ENCODE data around the gene FGF12. TPM values are rescaled to one million over a fixed set of nuclear protein-coding genes. Genes with fewer than 3 reads are reported as not detected.

The FGF12 gene
- total and polyA plus RNA-seq, 2 experiments from 2014 or later = 6.0 to 14.3 TPM

DNA sequence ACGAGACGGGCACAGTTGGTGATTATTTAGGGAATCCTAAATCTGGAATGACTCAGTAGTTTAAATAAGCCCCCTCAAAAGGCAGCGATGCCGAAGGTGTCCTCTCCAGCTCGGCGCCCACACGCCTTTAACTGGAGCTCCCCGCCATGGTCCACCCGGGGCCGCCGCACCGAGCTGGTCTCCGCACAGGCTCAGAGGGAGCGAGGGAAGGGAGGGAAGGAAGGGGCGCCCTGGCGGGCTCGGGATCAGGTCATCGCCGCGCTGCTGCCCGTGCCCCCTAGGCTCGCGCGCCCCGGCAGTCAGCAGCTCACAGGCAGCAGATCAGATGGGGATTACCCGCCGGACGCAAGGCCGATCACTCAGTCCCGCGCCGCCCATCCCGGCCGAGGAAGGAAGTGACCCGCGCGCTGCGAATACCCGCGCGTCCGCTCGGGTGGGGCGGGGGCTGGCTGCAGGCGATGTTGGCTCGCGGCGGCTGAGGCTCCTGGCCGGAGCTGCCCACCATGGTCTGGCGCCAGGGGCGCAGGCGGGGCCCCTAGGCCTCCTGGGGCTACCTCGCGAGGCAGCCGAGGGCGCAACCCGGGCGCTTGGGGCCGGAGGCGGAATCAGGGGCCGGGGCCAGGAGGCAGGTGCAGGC, 318.0 kb downstream of the FGF12 start (continued):
- TF ChIP-seq, protein P1, sequence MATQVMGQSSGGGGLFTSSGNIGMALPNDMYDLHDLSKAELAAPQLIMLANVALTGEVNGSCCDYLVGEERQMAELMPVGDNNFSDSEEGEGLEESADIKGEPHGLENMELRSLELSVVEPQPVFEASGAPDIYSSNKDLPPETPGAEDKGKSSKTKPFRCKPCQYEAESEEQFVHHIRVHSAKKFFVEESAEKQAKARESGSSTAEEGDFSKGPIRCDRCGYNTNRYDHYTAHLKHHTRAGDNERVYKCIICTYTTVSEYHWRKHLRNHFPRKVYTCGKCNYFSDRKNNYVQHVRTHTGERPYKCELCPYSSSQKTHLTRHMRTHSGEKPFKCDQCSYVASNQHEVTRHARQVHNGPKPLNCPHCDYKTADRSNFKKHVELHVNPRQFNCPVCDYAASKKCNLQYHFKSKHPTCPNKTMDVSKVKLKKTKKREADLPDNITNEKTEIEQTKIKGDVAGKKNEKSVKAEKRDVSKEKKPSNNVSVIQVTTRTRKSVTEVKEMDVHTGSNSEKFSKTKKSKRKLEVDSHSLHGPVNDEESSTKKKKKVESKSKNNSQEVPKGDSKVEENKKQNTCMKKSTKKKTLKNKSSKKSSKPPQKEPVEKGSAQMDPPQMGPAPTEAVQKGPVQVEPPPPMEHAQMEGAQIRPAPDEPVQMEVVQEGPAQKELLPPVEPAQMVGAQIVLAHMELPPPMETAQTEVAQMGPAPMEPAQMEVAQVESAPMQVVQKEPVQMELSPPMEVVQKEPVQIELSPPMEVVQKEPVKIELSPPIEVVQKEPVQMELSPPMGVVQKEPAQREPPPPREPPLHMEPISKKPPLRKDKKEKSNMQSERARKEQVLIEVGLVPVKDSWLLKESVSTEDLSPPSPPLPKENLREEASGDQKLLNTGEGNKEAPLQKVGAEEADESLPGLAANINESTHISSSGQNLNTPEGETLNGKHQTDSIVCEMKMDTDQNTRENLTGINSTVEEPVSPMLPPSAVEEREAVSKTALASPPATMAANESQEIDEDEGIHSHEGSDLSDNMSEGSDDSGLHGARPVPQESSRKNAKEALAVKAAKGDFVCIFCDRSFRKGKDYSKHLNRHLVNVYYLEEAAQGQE (IDR thresholded peaks at IDR 0.05; ENCODE audit: unreplicated experiment) = no peak
- TF ChIP-seq, protein P2, sequence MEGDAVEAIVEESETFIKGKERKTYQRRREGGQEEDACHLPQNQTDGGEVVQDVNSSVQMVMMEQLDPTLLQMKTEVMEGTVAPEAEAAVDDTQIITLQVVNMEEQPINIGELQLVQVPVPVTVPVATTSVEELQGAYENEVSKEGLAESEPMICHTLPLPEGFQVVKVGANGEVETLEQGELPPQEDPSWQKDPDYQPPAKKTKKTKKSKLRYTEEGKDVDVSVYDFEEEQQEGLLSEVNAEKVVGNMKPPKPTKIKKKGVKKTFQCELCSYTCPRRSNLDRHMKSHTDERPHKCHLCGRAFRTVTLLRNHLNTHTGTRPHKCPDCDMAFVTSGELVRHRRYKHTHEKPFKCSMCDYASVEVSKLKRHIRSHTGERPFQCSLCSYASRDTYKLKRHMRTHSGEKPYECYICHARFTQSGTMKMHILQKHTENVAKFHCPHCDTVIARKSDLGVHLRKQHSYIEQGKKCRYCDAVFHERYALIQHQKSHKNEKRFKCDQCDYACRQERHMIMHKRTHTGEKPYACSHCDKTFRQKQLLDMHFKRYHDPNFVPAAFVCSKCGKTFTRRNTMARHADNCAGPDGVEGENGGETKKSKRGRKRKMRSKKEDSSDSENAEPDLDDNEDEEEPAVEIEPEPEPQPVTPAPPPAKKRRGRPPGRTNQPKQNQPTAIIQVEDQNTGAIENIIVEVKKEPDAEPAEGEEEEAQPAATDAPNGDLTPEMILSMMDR (conservative IDR thresholded peaks at IDR 0.05; ENCODE audit: low read depth in 2 of 2) = no peak
- TF ChIP-seq ZNF331 (CRISPR knock-in tag; IDR thresholded peaks at IDR 0.05; ENCODE audit: low read depth) (no peak), NANOG (IDR thresholded peaks at IDR 0.05; ENCODE audit: borderline replicate concordance) (no peak), STAT1 (IDR thresholded peaks at IDR 0.05; ENCODE audit: unreplicated experiment) (no peak), JUNB (IDR thresholded peaks at IDR 0.05; ENCODE audit: unreplicated experiment) (no peak), CREB1 (CRISPR knock-in tag; IDR thresholded peaks at IDR 0.05; ENCODE audit: low read depth) (no peak), POLR2AphosphoS5 (IDR thresholded peaks at IDR 0.05; ENCODE audit: low read depth) (no peak; the same call in 1 of the 2 replicates), EZH2 (IDR thresholded peaks at IDR 0.05; ENCODE audit: low read depth, unreplicated experiment) (no peak)
- TF ChIP-seq, protein P3, sequence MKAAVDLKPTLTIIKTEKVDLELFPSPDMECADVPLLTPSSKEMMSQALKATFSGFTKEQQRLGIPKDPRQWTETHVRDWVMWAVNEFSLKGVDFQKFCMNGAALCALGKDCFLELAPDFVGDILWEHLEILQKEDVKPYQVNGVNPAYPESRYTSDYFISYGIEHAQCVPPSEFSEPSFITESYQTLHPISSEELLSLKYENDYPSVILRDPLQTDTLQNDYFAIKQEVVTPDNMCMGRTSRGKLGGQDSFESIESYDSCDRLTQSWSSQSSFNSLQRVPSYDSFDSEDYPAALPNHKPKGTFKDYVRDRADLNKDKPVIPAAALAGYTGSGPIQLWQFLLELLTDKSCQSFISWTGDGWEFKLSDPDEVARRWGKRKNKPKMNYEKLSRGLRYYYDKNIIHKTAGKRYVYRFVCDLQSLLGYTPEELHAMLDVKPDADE (IDR thresholded peaks at IDR 0.05) = no peak

DNA sequence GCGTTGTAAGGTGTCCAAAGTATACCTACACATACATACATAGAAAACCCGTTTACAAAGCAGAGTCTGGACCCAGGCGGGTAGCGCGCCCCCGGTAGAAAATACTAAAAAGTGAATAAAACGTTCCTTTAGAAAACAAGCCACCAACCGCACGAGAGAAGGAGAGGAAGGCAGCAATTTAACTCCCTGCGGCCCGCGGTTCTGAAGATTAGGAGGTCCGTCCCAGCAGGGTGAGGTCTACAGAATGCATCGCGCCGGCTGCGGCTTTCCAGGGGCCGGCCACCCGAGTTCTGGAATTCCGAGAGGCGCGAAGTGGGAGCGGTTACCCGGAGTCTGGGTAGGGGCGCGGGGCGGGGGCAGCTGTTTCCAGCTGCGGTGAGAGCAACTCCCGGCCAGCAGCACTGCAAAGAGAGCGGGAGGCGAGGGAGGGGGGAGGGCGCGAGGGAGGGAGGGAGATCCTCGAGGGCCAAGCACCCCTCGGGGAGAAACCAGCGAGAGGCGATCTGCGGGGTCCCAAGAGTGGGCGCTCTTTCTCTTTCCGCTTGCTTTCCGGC, 318.6 kb downstream of the FGF12 start:
- Histone ChIP-seq H3K9me2 (ENCODE audit: insufficient read depth) (no peaks in the 10 kb centered on the region), H3K4me3 (peak overlapping the region; percentile 86), H3F3A (replicated peaks; ENCODE audit: low read depth) (no peaks in the 10 kb centered on the region), H4K20me1 (replicated peaks; ENCODE audit: insufficient read depth) (0 out of 2 replicates have a peak, but pooled peaks cover 3% of the 10 kb centered on the region), H3K27ac (ENCODE audit: low read depth) (no peak overlapping the region), H3K4me2 (peak overlapping the region; percentile 95), H3K4me1 (ENCODE audit: insufficient read depth) (peaks cover 32% of the 10 kb centered on the region), H3K27me3 (ENCODE audit: insufficient read depth) (peaks cover 83% of the 10 kb centered on the region), H3K79me2 (replicated peaks; ENCODE audit: insufficient read depth) (no peaks in the 10 kb centered on the region), H2AFZ (peak overlapping the region; percentile 93), H3K36me3 (ENCODE audit: insufficient read depth) (no peaks in the 10 kb centered on the region)
- peak; percentile 61 for DNase-seq (ENCODE audit: low spot score)
- ATAC-seq = peak; percentile 42
- Mint-ChIP-seq H3K4me3 (peak overlapping the region; percentile 89), H3K36me3 (ENCODE audit: low read depth) (peaks cover 5% of the 10 kb centered on the region; the same call in 1 of the 3 replicates), H3K9me3 (no peaks in the 10 kb centered on the region), H3K27ac (no peak overlapping the region), H3K4me1 (peaks cover 50% of the 10 kb centered on the region), H3K27me3 (ENCODE audit: insufficient read depth, low read depth, poor library complexity) (peaks cover 31% of the 10 kb centered on the region)
- no peak for TF ChIP-seq NANOG (IDR thresholded peaks at IDR 0.05; ENCODE audit: borderline replicate concordance)
- no peak for TF ChIP-seq ZNF331 (CRISPR knock-in tag; IDR thresholded peaks at IDR 0.05; ENCODE audit: low read depth)
- TF ChIP-seq CREB1 (CRISPR knock-in tag; IDR thresholded peaks at IDR 0.05; ENCODE audit: low read depth) = no peak
- TF ChIP-seq, protein P2 (conservative IDR thresholded peaks at IDR 0.05; ENCODE audit: low read depth in 2 of 2) = peak in 1 of 2 experiments; percentile 22; a peak in 1 of 4 replicates
- peak; percentile 68 for TF ChIP-seq EZH2 (IDR thresholded peaks at IDR 0.05; ENCODE audit: low read depth, unreplicated experiment)
- TF ChIP-seq, protein P3 (IDR thresholded peaks at IDR 0.05) = no peak
